HG03095 (cell line): ENCODE results near the gene WASF2.
"Not testable (repeated sequence)": the region's sequence is repeated elsewhere in the genome, so short reads cannot be mapped to it uniquely, and the experiment has no call there.

Experiments used
- ATAC-seq: cut with Tn5 transposase; IDR thresholded peaks from one replicate; pipeline ENCODE4 v1.9.1; 2021; ENCODE audit warnings: moderate library complexity; ENCODE audit not compliant: unreplicated experiment

Gene WASF2

DNA sequence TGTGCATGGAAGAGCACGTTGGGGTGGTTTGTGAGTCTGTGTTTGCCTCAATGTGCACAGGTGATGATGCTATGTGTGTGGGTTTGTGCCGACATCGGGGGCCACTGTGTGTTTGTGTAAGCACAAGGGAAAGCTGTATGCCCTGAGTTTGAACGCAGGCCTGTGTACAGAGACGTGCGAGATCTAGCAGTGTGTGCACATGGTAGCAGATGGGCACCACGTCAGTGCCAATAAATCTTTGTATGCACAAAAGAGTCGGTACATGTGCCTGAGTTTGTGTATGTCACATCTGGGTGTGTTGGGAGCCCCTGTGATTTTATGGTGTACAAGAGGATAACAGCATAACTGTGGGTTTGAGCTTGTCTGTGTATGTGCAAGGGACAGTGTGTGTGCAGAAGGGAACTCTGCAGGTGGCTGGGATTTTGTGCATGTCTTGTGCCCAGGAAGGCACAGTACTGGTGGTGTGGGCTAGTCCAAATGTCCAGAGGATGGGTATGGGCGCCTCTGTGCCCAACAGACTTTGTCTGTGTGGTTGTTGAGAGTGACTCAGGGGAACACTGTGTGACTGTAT is 32.0 kb upstream of the WASF2 start:
- ATAC-seq = no peak

DNA sequence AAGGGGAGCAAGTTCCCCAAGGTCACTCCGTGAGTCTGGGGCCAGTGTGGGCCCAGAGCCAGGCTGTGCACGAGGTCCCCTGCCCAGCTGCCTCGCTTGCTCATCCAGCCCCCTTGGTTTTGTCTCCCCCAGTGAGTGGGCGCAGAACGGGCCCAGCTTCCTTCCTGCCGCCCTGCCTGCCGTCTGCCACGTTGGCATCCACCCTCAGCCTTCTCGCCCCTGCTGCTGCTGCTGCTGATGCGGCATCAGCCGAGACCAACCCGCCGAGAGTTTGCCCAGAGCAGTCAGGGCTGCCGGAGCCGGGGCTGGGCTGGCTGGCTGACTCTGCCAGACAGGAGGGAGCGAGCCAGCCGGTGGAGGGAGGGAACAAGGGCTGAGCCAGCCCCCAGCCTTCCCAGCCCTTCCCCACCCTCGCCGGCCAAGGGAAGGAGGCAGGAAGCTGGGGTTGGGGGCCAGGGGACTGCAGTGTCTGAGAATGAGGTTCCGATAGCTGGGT is 31.4 kb upstream of the WASF2 start:
- ATAC-seq = no peak

DNA sequence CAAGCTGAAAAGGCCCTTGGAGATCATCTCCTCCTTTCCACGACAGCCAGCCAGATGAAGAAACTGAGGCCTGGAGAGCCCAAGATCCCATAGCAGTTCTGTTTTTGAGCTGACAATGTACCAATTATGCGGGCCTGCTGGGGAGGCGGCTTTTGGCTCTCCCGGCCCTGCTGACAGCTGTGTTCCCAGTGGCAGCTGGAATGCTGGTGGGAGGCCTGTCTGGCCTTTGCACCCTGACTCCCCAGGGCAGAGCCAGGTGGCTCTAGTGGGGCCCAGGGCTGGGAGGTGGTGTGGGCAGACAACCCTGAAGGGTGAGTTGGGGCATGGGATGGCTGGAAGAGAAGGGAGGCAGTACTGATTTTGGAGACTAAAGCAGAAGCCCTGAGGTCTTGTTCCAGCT is 30.7 kb upstream of the WASF2 start:
- ATAC-seq = no peak

DNA sequence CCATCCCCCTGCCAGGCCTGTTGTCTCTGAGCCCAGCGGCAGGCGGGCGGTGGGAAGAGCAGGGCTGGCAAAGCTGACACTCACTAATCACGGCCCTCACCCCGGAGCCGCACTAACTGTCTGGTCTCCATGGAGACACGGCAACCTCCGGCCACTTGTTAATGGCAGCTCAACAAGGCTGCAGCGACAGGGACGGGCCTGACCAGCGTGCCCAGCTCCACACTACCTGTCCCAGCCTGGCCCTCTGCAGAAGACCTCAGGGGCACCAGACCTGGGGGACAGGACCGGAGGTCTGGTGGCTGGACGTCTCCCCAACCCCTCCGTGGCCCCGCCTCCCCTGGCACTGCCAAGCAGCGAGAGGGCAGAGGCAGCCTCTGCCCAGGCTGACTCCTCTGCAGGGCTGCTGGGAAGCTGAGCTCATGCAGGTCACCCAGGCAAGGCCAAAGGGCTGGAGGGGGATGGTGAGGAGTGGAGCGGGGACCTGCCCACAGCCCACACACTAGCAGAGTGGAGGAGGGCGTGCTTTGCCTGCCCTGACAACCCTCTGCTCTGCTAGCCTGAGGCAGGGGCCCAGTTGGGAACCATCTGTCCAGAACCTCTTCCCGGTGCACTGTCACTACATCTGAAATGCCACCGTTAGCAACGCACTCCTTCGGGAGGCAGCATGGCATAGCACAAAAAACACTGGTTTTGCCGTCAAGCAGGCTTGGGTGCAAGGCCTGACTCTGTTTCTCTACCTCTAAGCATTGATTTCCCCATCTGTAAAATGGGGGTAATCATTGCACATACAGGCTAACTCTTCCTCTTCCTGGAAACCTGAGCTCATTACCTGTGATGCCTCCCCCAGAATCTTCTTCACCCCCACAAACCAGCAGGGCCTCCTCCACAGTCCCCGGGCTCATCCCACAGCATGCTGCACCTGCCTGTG is 29.6 kb upstream of the WASF2 start:
- ATAC-seq = no peak

DNA sequence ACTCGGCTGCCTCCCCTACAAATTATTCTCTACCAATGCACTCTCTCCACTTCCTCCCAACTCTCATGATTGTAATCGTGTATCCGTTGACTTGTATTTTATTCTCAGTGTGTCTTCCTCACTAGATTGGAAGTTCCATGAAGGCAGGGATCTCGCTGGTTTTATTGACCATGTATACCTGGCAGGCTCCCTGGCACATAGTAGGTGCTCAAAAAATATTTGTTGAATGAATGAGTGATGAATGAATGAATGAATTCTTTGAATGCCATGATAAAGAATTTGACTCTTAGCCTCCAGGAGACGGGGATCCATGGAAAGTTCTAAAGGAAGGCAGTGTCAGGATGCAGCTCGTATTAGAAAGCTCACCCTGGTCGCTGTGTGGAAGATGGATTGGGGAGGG is 28.8 kb upstream of the WASF2 start:
- ATAC-seq = no peak

DNA sequence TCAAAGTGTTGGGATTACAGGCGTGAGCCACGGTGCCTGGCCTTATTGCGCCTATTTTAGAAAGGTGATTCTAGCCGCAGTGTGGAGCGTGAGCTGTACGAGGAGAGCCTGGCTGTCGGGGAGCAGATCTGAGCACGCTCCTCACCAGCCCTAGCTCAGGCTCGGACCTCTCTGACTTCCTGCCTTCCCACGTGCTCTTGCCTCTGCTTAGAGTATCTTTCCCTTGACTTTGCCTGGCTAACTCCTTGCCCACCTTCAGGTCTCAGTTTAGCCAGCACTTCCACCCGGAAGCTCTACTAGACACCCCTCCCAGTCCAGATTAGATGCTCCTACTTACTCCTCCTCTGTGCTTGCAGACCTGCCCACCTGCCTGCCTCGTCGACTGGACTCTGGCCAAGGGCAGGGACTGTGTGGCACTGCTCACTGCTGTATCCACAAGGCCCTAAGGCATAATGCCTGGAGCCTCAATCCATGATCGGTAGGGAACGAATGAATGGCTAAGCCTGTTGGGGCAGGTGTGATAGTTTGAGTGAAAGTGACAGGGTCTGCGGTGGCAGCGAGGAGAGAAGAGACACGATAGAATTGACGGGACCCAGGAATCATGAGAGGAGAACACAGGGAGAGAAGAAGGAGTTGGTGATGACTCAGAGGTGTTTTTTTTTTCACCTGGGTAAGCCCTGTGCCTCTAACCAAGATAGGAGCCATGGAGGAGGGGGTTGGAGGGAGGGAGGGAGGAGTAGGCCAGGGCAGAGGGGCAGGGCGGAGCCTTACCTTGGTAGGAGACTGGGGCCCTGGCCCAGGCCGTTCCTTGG is 28.1 kb upstream of the WASF2 start:
- ATAC-seq = no peak

DNA sequence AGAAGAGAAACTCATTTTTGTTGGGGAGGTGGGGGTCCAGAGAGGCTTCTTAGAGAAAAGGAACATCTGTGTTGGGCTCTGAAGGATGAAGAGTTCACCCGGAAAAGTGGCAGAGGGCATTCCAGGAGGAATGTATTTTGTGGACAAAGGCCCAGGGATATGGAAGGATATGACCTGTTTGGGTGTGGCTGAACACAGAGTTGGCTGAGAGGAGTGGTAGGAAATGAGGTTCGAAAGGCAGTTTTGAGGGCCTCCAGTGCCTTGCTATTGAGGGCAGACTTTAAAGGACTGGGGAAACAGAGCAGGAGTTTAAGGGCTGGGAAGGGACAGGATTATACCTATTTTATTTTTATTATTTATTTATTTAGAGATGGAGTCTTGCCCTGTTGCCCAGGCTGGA is 27.3 kb upstream of the WASF2 start:
- ATAC-seq = no peak

DNA sequence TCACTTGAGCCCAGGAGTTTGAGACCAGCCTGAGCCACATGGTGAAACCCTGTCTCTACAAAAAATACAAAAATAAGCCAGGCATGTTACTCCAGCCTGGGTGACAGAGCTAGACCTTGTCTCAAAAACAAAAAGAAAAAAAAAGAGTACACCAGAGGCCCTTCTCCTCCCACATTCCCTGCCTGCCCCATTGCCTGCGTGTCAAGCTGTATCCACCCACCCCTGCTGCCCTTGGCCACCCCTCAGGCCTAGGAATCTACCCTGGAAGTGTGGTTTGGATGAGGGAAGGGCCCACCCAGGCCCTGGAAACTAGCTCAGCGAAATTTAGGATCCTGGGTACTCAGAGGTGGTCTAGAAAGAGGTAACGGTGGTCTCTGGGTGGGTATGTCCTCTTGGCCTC is 25.7 kb upstream of the WASF2 start:
- ATAC-seq = no peak

DNA sequence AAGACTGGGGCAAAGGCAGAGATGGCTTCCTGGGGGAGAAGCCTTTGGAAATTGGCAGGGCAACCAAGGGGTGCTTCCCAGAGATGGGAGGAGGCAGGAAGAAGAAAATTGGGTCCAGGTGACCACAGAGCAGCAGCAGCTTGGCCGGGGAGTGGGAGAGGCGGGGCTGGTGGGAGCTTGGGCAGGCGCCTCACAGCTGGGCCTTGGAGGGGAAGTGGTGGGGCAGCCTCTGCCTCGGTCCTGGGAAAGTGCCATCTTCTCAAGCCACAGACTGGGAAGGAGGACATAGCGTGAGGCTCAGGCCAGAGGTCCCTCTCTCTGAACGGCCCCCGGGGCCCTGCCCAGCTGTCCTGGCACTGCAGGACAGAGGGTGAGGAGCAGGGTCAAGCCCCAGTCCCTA is 24.0 kb upstream of the WASF2 start:
- no peak for ATAC-seq

DNA sequence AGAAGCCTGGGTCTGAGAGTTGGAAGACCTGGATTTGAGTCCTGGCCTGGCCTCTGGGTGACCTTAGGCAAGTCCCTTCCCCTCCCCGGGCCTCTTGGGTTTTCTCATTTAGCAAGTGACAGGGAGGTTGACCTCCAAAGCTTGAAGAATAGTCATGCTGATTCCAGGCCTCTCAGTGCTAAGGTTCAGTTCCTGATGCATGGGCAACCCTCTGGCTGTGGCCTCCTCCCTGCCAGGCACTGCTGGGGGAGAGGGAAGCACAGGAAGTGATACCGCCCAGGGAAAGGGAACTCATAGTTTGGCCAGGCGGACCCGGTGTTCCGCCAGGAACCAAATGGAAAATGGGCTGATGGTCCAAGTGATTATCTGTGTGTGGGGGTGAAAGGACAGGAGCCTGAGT is 23.6 kb upstream of the WASF2 start:
- no peak for ATAC-seq

DNA sequence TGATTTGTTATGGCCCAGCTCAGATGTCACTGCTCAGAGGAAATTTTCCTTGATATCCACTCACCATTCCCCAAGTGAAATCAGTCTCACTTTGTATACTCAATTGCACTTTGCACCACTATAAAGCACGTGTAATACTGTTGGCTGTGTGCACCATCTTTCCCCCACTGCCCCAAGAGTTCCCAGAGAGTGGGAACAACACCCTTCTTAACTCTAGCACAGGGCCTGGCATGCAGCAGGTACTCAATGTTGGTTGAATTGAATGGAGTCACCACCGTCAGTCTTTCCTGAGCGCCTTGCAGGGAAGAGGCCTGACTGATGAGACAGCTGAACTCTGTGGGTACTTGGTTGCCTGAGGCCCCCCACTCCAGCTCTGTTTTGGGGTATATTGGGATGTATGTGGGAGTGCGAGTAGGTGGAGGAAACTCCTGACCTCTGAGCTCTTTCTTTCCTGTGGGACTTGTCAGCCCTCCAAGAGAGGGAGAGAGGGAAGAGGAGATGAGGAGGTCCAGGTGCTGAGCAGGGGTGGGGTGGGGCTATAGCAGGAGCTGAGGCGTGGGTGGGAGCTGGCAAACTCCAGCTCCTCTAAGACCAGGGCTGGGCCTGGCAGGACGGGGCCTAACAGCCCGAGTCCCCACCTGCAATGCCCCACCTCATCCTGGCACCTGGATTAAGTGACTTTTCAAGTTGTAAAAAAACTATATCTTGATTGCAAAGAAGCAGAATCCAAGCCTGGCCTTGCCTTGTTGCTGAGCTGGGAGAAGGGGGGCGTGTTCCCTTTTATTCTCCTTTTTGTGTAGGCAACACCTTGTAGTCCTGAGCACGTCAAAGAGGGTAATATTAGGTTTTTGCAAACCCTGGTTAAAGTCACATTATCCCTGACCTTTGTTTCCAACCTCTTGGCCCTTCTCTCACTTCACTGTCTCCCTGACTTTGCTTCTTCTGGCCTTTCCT is 19.4 kb upstream of the WASF2 start:
- no peak for ATAC-seq

DNA sequence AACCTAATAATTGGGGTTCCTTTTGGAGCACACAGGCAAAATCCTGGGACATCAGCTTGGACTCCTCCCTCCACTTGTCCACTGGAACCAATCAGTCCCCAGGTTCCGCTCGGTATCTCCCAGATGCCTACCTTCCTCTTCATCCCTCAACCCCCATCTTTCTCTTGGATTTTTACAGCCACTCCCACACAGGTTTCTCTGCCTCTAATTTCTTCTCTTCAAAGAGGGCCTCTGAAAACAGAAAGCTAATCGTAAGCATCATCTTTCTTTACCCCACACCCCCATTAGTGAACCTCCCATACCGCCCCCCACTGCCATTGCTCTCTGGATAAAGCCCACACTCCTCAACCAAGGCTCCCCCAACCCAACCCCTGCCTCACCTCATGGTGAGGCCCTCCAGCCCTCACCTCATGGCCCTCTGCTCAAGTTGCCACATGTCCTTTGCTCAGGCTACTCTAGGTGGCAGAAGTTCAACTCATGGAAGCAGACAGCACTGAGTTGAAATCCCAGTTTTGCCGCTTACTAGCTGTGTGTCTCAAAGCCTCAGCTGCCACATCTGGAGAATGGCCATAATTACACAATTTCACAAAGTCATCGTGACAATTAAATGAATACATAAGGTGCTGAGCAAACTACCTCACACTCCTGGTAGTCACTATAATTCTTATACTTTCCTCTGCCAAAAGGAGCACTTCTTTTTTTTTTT is 18.1 kb upstream of the WASF2 start:
- ATAC-seq = no peak

DNA sequence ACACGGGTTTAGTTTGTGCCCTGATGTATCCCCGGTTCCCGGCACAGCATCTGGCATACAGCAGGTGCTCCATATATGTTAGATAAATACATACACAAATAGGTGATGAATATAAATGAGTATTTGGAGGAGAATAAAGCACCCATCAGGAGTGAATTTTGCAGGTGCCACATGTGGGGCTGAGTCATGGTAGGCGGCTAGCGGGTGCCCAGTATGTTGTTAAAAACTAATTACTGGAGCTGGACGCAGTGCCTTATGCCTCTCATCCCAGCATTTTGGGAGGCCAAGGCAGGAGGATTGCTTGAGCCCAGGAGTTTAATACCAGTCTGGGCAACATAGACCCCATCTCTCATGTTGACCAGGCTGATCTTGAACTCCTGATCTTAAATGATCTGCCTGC is 16.7 kb upstream of the WASF2 start:
- ATAC-seq = no peak

DNA sequence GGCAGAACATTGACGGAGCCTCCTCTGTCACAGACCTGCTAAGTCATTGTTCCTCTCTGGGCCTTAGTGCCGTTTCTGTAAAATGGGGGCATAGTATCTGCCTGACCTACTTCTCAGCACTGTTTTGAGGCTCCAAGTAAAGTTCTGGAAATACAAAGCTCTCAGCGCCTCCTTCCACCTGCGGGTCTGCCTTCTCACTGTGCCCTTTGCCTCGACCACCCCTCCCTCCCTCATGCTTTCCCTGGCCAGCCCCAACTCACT is 15.4 kb upstream of the WASF2 start:
- ATAC-seq = no peak

DNA sequence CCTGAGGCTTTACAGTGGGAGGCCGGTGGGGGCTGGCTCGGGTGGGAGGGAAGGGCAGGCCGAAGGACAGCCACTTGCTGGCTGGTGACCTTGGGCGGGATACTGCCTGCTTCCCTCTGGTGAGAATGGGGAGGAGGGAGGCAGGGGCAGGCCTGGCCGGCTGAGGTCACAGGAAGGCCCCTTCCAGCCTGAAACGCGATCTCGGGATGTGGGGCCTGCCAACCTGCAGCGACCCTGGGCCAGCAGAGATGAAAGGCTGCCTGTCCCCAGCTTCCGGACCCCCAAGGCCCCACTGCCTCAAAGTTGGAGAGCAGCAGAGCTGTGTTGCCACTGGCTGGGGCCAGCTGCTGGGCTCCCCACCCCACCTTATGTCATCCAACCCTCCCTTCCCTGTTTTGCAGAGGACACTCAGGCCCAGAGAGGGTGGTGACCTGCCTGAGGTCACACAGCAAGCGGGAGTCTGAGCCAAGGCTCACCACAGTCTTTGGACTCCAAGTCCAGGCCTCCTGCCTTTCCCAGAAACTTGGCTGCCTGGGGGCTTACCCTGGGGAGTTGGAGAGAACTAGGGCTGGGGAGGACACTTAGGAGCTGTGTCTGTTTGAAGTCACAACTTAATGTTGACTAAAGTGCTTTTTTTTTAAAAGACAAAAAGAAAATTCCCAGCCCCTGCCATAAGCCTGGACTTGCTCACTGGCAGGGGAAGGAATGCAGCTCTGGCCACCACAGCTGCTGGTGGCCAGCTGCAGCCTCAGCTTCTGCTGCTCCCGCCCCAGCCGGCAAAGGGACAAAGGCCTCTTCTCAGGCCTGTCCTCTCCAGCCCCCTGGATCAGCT is 14.8 kb upstream of the WASF2 start:
- ATAC-seq = no peak

DNA sequence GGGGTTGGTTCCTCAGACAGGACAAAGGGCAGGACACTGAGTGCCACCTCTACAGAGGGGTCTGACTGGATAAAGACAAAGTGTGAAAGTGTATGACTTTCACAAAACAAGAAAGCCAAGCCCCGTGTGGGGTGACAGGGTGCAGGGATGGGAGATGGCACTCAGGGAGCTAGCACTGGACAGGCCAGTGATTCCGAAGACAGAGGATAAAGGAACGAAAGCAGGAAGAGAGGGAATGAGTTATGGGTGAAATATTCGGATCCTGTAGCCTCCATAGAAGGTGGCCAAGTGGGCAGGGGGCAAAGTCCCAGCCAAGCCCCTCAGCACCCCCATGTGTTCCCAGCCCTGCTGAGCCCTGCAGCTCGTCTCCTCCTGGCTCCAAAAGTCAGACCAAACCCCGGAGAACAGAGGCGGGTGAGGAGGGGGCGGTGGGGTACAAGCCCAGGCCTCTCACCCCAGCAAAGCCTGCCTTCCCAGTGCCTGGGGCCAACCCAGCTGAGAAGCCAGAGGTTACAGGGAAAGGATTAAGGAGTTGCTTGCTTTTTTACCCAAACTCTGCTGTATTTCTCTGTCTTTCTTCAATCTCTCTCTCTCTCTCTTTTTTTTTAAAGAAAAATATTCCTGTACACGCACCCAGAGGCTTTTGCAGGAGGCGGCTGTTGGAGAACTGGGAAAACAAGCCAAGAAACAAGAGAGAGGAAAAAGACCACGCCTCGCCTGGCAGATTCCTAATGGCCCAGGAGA is 14.0 kb upstream of the WASF2 start:
- no peak for ATAC-seq

DNA sequence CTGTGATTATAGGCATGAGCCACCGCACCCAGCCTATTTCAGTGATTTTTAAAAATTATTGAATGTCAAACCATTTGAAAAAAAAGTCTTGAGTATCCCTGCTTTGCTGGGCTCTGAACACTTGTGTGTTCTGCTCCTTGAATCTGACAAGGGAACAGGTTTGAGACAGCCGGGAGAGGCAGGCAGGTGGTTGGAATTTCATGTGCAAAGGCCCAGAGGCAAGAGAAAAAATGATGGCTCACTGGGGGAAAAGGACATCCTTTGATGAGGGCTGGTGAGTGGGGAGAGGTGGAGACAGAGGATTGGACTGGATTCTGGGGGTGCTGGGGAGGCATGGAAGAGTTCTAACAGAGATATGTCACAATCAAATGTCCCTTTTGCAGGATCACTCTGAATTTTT is 13.1 kb upstream of the WASF2 start:
- ATAC-seq = no peak

DNA sequence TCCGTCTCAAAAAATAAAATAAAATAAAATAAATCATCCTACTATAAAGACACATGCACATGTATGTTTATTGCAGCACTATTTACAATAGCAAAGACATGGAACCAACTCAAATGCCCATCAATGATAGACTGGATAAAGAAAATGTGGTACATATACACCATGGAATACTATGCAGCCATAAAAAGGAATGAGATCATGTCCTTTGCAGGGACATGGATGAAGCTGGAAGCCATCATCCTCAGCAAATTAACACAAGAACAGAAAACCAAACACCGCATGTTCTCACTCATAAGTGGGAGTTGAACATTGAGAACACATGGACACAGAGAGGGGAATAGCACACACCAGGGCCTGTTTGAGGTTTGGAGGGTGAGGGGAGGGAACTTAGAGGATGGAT is 11.2 kb upstream of the WASF2 start:
- ATAC-seq = not testable (repeated sequence)

DNA sequence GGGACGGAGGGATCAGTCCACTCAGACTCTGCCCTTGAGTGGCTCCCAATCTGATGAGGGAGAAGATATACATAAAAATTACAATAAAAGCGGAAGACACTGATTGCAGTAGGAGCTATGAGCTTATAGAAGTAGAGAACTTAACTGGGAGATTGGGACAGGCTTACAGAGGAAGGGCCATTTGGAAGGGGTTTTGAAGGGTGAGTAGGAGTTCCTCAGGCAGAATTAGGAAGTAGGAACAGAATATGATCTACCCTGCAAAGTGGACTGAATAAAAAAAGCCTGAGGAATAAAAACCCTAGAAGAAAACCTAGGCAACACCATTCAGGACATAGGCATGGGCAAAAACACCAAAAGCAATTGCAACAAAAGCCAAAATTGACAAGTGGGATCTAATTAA is 9.2 kb upstream of the WASF2 start:
- ATAC-seq = no peak
